HG03097 (cell line): Measurements from ENCODE around the gene POU2F1.
A peak's percentile ranks its signal among the peaks of the same experiment; 100 is the strongest.
"Not testable (repeated sequence)": the region's sequence is repeated elsewhere in the genome, so short reads cannot be mapped to it uniquely, and the experiment has no call there.

Experiments
- ATAC-seq: cut with Tn5 transposase; IDR thresholded peaks from one replicate; pipeline ENCODE4 v1.9.1; 2021; ENCODE audit not compliant: unreplicated experiment, low FRiP score

Gene POU2F1

DNA sequence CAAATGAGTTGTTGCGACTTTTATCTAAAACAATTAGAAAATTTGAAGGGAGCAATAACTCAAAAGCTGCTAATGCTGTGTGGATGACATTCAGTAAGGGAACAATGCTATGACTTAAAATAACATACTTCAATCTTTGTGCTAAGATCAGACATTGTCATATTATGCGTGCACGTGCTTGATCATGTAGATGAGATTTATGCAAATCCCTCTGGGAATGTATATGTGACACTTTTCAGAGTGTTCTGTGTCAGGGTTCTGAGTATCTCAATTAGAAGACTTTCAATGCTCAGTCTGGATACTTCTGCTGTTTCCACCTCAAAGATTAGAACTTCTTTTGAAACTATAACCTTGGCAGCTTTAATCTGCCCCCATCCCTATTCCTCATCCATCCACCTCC, 18.6 kb upstream of the POU2F1 start:
- no peak for ATAC-seq

DNA sequence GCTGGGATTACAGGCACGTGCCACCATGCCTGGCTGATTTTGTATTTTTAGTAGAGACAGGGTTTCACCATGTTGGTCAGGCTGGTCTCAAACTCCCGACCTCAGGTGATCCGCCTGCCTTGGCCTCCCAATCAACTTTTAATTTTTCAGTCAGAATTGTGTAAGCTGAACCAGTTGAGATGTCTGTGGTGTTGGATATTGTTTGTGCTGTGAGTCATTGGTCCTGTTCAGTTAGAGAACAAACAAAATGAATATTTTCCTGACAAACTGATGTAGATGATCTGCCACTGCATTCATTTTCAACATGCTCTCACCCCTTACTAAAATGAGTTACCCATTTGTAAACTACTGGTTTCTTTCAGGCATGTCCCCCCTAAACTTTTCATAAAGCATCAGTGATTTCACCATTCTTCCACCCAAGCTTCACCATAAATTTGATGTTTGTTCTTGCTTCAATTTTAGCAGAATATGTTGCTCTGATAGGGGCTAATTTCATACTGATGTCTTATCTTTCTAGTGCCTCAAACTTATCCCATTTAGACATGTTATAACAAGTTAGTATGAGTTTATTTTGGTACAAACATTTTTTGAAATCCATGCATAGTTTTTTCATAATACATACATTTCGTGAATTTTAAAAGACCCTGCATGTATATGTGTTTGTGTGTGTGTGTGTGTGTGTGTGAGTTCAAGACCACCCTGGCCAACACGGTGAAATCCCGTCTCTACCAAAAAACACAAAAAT, 15.2 kb upstream of the POU2F1 start:
- not testable (repeated sequence) for ATAC-seq

DNA sequence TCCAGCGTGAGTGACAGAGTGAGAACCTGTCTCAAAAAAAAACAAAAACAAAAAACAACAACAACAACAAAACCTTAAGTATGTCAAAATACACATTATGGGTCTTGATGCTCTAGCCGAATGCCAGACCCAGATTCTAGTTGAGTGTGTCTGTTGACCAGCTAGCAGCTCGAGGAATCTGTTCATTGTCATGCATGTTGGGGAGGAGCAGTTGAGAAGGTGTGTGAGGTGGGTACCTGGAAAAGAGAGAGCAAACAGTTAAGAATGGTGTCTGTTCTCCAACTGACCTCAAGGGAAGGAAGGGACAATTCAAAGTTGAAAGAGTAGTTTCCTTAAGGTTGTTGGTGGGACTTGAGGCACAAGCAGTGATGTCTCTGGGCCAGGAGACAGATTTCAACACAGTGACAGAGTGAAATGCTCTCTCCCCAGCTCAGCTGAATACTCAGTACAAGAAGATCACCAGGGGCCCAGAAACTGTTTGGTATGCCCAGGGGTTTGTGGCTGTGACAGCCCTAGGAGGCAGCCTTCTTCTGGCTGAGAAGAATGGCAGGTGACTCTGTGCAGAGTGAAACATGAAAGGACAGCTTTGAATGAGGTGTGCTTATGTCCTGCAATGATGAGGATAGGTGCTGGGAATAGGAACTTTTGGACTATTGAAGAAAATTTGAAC, 14.4 kb upstream of the POU2F1 start:
- ATAC-seq, result no peak

DNA sequence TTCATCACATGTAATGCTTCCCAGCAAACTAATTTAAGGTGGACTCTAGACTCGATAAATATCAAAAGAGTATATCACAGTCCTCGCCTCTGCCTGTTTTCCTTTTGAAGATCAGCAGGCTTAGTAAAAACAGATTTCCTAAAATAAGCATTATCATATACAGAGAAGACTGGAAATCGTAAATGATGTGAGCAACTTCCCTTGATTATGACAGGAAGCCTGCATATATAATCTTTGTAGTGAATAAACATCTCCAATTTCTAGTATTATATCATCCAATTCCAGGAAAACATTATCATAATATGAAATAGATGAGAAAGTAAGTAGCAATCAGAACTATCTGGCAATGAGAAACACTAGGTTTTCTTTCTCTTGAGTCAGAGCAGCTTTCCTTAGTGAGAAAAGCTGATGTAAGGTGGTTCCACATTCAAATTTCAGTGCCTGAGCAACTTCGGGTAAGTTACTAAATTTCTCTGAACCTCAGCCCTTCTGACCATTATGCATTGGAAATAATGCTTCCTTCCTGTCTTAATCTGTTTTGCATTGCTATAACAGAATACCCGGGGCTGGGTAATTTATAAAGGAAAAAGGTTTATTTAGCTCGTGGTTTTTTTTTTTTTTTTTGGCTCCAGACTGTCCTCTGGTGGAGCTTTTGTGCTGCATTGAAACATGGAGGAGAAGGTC, 12.6 kb upstream of the POU2F1 start:
- no peak for ATAC-seq

DNA sequence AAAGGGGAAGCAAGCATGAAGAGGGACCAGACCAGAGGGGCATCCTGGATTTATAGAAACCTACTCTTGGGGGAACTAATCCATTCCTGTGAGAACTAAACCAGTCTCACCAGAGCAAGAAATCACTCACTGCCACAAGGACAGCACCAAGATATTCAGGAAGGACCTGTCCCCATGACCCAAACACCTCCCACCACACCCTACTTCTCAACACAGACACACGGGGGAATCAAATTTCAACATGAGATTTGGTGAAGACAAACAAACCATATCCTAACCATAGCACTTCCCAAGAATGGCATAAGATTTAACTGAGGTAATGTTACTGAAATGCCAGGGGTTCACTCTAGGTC, 12.1 kb upstream of the POU2F1 start:
- ATAC-seq, result no peak

DNA sequence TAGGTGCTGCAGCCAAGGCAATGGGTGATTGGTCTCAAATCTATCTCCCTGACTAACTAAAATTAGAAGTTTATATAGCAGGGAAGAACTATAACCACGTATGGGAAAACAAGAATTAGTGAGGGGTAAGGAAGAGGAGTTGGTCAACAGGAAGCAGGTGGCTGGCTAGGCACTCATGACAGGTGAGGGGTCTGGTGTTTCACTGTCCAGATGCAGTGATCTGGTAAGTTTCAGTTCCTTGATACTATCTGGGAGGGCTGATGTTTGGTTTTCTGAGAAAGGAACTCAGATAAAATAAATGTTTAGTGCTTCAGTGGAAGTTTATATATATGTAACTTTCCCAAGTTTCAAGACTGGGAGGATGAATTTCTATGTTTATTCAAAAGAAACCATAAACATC, 11.6 kb upstream of the POU2F1 start:
- ATAC-seq, result no peak

DNA sequence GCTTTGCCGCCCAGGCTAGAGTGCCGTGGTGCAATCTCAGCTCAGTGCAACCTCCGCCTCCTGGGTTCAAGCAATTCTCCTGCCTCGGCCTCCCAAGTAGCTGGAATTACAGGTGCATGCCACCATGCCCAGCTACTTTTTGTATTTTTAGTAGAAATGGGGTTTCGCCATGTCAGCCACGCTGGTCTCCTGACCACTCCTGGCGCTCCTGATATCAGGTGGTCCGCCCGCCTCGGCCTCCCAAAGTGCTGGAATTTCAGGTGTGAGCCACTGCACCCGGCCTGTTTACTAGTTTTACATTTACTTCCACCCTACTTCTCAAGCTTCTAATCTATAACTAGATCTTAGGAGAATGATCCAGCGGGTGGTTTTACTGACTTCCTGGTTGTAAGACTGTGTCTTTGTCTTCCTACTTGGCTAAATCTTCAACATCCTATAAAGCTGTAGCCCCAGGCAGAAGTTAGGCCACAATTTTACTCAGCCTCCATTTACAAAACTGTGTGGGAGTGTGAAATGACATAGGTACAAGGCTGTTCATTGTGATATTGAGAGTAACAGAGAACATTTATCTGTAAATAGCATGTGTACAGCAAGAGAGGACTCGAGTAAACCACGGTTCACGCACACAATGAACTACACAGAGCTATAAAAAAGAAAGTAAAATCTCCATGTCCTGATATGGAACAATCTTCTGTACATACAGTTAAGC, 9.6 kb upstream of the POU2F1 start:
- ATAC-seq, result no peak

DNA sequence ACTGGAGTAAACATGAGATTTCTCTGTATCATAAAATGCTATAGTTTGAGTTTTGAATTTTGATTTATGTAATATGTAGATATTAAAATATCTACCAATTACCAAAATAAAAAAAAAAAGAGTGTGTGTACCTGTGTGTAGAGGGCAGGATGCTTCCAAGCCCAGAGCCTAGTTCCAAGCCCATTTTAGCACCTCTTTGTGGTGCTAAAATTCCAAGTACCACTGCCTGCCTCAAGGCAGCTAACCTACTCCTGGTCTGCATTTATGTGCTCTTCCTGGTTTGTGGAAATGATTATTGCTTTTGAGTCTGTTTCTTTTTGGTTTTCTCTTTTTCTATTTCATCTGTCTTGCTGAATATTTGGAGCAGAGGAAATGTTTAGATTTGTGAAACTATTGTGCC, 8.7 kb upstream of the POU2F1 start:
- no peak for ATAC-seq

DNA sequence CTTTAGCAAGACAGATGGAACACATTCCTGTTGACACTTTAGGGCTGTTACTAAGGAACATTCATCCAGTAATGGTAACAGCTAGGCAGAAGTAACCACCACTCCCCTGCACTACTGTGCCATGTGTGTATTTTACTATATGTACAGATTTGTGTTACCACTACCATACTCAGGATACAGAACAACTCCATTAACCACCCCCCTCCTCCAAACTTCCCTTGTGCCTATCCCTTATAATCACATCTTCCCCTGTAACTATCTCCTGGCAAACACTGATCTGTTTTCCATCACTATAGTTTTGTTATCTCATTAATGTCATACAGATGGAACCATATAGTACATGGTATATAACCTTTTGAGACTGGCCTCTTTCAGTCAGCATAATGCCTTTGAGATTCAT, 3.9 kb upstream of the POU2F1 start:
- ATAC-seq, result no peak

DNA sequence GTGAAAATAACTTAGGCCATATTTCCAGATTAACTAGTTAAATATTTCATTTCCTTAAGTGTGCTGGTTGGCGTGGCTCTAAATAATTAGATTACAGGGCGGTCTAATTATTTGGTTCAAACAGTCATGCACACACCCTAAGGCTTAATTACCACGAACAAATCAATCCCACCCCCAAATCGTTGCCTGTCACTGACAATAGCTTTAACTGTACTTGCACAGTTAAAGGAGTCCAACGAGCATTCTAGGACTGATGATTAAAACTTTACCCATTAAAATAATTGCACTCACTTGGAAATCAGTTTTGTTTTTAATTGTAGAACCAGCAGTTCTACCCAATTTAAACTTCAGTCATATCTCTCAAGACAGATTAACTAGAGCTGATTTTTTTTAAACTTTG, 1.5 kb upstream of the POU2F1 start:
- ATAC-seq, result no peak

DNA sequence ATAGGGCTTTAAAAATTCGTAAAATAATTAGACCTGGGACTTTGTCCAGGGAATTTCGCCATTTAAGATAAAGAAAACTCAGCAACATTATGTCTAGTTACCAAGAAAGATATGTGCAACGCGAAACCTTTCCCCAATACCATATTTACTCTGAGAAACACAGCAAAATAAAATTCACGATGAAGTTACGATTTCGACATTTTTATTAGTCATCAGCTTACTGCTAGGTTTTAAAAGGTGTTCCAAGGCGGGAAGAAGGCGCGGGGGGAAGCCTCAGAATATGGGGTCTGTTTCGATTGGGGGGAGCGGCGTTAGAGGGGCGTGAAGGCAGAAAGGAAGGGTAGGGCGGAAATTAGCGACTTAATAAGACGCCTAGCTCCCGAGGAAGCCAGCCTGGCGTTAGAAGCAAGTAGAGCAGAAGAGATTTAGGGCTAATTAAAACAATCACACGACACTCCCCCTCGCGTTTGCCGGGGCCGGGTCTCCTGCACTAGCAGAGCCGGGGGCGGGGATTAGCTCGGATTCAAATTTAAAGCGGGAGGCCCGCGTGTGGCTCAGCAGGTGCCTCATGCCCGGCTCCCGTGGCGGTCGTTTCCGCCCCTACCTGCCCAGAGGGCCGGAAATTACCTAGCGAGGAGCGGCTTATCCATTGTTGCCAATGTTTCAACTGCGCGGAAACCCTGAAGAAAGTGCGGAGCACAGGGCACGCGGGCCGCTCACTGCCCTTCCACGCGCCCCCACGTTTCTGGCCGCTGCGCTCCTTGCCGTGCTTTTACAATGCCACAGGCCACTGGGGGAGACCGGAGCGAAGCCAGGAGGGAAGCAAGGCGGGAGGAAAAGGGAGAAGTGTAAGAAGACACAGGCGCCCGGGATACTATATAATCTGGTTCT, 795 bp upstream of the POU2F1 start:
- peak; percentile 28 for ATAC-seq

DNA sequence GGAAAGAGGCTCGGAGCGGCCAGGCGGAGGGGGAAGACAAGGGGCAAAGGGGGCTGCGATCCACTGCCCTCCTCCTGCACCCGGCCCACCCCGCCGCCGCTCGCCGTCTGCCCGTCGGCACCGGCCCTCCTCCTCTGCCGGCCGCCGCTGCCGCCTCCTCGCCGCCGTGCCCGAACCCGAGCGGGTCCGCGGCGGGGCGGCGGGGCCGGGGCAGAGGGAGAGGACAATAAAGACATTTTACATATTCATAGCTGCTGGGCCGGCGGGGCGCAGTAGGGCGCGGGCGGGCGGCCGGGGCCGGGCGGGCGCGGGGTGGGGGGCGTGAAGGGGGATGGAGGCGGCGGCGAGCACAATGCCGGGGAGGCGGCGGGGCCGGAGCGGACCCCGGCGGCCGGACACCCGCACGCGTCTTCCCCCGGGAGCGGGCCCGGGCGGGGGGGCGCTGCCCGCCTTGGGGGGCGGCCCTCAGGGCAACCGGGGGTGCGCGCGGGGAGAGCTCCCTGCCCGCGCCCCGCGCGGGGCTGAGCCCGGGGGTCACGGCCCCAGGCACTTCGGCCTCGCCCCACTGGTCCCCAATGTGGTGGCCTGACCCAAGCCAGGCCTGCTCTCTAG, 546 bp downstream of the POU2F1 start:
- peak; percentile 6 for ATAC-seq

DNA sequence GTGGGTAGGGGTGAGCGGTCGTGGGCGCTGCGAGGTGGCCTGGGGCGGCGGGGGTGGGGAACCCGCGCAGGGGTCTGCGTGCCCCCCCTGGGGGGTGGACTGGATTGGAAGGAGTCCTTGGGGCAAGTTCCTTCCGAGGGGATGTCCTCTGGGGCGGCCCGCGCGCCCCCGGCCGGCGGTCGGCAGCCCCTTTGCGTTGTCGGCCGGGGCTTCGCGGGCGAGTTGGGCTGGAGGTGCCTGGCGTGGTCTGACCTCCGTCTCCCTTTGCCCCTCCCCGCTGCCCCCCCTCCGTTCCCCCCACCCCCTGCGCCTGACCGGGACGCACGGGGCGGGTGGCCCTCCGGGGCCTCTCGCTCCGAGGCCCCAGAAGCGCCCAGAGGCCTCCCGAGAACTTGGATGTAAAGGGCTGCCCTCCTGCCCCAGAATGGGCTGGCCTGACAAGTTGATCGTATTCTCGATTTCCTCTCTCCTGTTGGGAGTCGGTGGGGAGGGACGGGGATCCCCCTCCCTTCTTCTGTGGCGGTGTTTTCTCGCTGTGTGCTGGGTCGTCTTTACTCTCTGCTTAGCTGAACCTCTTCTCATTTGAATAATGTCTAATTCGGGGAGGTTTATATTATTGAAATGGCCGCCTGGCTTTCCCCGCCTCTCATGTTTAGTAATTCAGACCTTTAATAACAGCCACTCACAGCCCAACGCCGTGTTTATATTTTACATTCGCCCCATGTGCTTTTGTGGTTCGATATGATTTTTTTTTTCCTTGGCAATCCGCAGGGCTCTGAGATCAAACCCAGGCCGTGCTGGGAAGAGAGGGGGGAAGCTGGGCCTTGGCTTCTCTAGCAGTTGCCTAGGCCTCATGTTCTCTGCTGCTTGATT, 1.3 kb downstream of the POU2F1 start:
- ATAC-seq, result peak; percentile 44

DNA sequence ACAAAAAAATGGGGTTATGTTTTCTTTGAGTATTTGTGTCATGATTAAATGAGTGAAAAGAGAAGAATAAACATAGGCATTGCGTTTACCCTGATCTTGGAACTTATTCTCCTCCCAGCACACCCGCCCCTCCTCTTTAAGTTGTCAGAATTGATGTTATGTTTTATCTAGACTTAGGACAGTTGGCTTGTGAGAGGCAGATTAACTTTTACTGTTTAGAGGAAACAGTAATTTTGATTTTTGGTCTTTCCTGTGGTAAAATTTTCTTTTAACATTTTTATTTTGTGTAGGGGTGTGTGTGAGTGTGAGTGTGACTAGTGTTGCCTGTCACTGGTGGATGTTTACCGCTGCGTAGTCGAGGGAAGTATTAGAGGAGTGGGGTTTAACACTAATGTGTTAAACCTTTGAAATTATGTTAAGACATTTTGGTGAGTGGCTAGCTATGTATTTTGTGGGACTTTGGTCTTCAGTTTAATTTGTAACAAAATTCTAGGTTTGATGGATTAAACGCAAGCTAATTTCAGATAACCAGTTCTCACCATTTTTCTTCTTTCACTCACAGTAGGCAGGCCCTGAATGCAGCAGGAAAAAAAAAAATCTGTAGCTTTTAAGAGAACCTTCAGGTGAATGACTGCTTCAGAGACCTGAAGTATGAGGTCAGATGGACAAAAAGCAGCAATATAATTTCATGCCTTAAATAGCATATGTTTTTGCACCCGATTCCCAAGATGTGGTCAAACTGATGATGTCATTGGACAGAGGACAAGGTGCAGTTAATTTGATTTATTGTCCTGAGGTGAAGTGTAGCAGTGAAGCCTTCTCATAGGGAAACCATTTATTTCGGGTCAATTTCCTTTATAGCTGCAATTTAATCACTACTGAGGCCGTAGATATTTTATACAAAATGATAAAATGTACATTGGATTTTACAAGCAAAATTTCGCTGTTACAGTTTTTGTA, 2.7 kb downstream of the POU2F1 start:
- ATAC-seq, result no peak

DNA sequence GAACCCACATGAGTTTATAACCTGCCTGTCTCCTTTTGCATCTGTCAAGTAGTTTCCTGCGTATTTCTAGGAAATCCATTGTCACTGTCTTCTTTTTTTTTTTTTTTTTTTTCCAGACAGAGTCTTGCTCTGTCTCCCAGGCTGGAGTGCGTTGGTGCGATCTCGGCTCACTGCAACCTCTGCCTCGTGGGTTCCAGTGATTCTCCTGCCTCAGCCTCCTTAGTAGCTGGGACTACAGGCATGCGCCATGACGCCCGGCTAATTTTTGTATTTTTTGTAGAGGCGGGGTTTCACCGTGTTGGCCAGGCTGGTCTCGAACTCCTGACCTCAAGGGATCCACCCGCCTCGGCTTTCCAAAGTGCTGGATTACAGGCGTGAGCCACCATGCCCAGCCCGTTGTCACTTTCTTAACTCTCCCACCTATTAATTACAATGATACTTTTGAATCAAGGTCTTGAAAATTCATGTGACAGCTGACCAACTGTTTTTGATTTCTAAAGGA, 4.1 kb downstream of the POU2F1 start:
- not testable (repeated sequence) for ATAC-seq

DNA sequence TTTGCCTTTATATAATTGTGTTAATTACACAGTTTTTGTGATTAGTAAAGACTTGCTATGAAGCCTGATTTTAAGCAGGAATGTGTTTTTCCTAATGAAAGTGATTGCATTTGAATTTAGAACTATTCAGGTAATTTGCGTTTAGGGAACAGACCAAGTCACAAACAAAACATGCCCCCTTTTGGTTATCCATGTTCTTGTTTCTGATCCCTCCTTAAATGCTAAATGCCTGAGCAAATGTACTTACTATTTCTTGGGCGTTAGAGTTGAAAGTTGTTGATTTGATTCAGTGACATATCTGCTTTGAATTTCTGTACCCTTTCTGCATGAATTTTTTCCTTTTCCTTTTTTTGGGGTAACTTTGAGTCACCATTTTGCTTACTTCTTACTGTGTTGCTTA, 5.2 kb downstream of the POU2F1 start:
- no peak for ATAC-seq

DNA sequence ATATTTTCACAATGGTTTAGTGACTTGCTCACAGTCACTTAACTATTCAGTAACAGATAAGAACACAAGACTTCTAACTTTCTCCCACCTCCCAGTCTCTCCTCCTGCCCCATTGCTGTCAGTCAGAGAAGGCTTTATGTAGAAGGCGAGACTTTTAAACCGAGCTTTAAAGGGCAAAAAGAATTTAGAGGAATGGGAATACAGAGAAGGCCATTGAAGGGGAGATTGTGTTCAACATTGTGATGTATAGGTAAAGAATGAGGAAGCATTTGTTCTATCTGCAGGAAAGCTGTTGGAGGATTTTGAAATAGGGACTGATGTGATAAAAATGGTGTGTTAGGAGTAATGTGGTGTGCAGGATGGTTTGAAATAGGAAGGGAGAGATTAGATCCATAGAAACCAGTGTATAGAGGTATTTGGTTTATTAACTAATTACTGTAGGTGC, 7.3 kb downstream of the POU2F1 start:
- ATAC-seq, result no peak
